ENCODE data around the gene STK32B.

The STK32B gene

GRCh38 chr4:5199912-5200311 lies 148.6 kb downstream of the STK32B start:
- in situ Hi-C loops (cut with HindIII; ENCODE audit: low pct_unique_long_range_greater_than_20kb, low sequenced_read_pairs) = no loop called here
- TF ChIP-seq JUND (IDR thresholded peaks at IDR 0.05; ENCODE audit: low read depth) = no peak
- DNase-seq (ENCODE audit: low read depth in 1 of 2, low spot score in 1 of 2) = no peak

- TF ChIP-seq JUND (IDR thresholded peaks at IDR 0.05; ENCODE audit: low read depth) = no peak
Observed at GRCh38 chr4:5200513-5200912, 149.2 kb downstream of the STK32B start.

GRCh38 chr4:5203309-5203992 lies 152.2 kb downstream of the STK32B start:
- no peak for TF ChIP-seq JUND (IDR thresholded peaks at IDR 0.05; ENCODE audit: low read depth)
- in situ Hi-C loops (cut with HindIII; ENCODE audit: low pct_unique_long_range_greater_than_20kb, low sequenced_read_pairs) = no loop called here
- DNase-seq (ENCODE audit: low read depth in 1 of 2, low spot score in 1 of 2) = no peak

More at GRCh38 chr4:5200513-5200912, 149.2 kb downstream of the STK32B start:
- no peak for DNase-seq (ENCODE audit: low read depth in 1 of 2, low spot score in 1 of 2)
- in situ Hi-C loops (cut with HindIII; ENCODE audit: low pct_unique_long_range_greater_than_20kb, low sequenced_read_pairs) = no loop called here

- DNase-seq (ENCODE audit: low read depth in 1 of 2, low spot score in 1 of 2) = no peak
- no peak for TF ChIP-seq JUND (IDR thresholded peaks at IDR 0.05; ENCODE audit: low read depth)
- in situ Hi-C loops (cut with HindIII; ENCODE audit: low pct_unique_long_range_greater_than_20kb, low sequenced_read_pairs) = no loop called here
Observed at GRCh38 chr4:5203993-5204310, 152.7 kb downstream of the STK32B start.

DNA sequence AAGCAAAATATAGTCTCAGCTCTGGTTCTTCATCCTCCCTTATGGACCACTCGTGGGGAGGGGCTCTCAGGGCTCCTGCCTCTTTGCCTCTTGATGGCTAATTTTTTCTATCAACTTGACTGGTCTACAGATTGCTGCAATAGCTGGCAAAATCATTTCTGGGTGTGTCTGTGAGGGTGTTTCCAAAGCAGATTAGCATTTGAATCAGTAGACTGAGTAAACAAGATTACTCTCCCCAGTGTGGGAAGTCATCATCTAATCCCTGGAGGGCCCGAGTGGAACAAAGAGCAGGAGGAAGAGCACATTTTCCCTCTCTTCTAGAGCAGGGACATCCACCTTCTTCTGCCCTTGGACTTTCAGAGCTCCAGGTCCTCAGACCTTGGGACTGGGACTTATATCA lies 153.5 kb downstream of the STK32B start:
- DNase-seq (ENCODE audit: low read depth in 1 of 2, low spot score in 1 of 2) = no peak
- in situ Hi-C loops (cut with HindIII; ENCODE audit: low pct_unique_long_range_greater_than_20kb, low sequenced_read_pairs) = no loop called here
- no peak for TF ChIP-seq JUND (IDR thresholded peaks at IDR 0.05; ENCODE audit: low read depth)

- TF ChIP-seq JUND (IDR thresholded peaks at IDR 0.05; ENCODE audit: low read depth) = no peak
- in situ Hi-C loops (cut with HindIII; ENCODE audit: low pct_unique_long_range_greater_than_20kb, low sequenced_read_pairs) = no loop called here
- DNase-seq (ENCODE audit: low read depth in 1 of 2, low spot score in 1 of 2) = no peak
Observed at GRCh38 chr4:5206016-5206790, 154.9 kb downstream of the STK32B start.

DNA sequence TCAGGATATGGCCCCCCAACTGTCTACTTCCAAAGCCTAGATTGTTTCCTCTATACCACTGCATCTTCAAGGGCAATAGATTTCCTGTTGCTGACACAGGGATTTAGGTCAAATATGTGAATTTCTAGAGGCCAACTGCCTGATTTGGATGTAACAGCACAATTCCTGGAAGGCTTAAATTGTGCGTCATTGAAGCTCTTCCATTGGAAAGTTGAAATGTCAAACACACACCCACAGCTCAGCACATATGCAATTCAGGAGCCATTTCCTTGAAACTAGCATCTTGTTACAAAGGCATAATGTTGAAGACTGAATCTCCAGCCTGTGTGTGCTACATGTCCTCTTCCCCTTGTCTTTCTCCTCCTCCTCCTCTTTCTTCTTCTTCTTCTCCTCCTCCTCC lies 158.6 kb downstream of the STK32B start:
- no peak for TF ChIP-seq JUND (IDR thresholded peaks at IDR 0.05; ENCODE audit: low read depth)
- no peak for DNase-seq (ENCODE audit: low read depth in 1 of 2, low spot score in 1 of 2)
- in situ Hi-C loops (cut with HindIII; ENCODE audit: low pct_unique_long_range_greater_than_20kb, low sequenced_read_pairs) = no loop called here

DNA sequence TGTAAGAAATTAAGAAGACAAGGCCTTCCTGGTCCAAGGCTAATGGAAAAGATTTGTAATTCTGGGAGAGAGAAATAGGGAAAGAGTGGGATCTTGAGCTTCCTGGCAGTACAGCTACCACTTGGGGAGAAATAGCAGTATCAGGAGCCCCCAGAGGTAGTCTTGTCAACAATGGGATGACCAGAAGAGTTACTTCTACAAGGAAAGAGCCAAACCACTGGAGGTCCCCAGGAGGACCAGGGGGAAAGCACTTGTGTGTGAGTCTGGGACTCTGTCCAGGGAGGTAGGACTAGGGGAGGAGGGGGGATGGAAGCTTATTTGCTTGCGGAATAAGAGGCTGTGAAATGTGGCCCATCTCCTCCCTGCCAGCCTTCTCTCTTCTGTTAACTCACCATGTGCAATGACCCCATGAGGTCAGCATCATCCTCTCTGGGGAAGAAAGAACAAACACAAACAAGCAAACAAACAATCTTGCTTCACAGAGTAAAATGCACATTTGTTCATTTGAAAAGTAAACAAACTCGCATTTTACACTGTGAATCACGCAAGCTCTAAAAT lies 160.1 kb downstream of the STK32B start:
- no peak for TF ChIP-seq JUND (IDR thresholded peaks at IDR 0.05; ENCODE audit: low read depth)
- no peak for DNase-seq (ENCODE audit: low read depth in 1 of 2, low spot score in 1 of 2)
- in situ Hi-C loops (cut with HindIII; ENCODE audit: low pct_unique_long_range_greater_than_20kb, low sequenced_read_pairs) = no loop called here

DNA sequence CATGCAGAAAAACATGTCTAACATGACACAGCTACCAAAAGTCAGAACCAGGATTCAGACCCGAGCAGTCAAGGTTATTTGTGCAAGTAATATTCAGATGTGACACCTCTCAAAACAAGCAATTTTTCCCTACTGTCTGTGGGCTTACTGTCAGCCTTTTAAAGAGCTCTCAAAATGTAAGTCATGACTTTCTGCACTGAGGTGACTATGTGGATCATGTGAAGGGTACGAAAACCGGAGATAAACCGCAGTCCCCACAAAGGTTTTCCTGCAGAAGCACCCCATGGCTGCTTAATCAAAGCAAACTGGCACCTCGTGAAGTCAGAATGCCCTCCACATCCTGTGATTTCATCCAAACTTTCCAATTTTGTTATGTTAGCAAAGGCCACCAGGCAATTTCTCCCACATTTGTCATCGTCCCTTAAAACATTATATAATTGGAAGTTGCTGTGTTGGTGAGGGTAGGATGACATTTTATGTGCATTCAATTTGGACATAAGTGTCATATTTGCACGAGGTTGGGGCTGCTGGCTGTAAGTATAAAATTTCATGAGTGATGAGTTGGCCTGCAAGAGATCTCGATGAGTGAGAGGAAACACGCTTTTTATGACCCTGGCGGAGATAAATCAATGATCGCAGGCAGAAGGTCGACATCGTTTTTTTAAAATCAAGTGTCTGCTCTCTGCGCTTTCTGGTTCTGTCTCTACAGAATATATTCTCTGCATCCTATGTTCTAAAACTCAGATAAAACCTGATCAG lies 161.2 kb downstream of the STK32B start:
- in situ Hi-C loops (cut with HindIII; ENCODE audit: low pct_unique_long_range_greater_than_20kb, low sequenced_read_pairs) = no loop called here
- DNase-seq (ENCODE audit: low read depth in 1 of 2, low spot score in 1 of 2) = no peak
- TF ChIP-seq JUND (IDR thresholded peaks at IDR 0.05; ENCODE audit: low read depth) = no peak

DNA sequence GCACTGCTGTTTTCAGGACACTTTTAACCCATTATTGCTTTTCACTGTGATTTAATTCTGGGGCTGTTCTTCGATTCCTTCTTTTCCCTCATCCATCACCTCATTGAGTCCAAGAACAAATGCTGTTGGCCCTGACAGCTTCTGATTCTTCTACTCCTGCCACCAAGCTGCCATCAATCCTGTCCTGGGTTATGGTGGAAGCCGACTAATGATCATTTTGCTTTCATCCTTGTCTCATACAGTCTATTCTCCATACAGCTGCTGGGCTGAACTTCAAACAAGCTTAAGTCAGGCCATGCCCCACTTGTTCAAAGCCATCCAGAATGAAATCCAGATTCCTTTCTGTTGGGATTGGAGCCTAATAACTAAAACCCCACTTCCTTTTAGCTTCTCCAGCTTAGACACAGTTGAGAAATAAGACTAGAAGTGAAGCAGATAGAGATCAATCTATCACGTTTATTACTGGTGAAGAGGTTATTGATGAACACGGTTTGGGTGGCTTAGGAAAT lies 161.9 kb downstream of the STK32B start:
- TF ChIP-seq JUND (IDR thresholded peaks at IDR 0.05; ENCODE audit: low read depth) = no peak
- in situ Hi-C loops (cut with HindIII; ENCODE audit: low pct_unique_long_range_greater_than_20kb, low sequenced_read_pairs) = no loop called here
- DNase-seq (ENCODE audit: low read depth in 1 of 2, low spot score in 1 of 2) = no peak

GRCh38 chr4:5215321-5215720 lies 164.0 kb downstream of the STK32B start:
- no peak for TF ChIP-seq JUND (IDR thresholded peaks at IDR 0.05; ENCODE audit: low read depth)
- in situ Hi-C loops (cut with HindIII; ENCODE audit: low pct_unique_long_range_greater_than_20kb, low sequenced_read_pairs) = no loop called here
- DNase-seq (ENCODE audit: low read depth in 1 of 2, low spot score in 1 of 2) = no peak

DNA sequence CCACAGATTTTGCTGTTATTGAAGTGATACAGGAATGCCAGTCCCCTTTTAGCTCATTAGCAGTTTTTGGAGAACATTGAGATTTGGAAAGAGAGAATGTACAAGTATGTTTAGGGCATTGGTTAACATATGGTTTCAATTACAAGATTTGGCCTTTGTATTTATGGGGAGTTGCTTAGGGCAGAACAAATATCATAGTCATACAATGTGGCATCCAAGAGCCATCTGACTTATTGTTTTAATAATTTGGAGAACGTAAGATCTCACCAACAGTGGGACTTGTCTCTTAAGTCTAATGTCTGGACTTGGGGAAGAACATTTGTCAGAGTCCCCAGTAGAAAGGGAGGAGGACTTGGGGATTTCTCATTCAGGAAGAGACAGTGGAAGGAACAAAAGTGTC lies 166.1 kb downstream of the STK32B start:
- DNase-seq (ENCODE audit: low read depth in 1 of 2, low spot score in 1 of 2) = no peak
- in situ Hi-C loops (cut with HindIII; ENCODE audit: low pct_unique_long_range_greater_than_20kb, low sequenced_read_pairs) = no loop called here
- TF ChIP-seq JUND (IDR thresholded peaks at IDR 0.05; ENCODE audit: low read depth) = no peak
